ENCODE data around the gene SLC8A3.

DNA sequence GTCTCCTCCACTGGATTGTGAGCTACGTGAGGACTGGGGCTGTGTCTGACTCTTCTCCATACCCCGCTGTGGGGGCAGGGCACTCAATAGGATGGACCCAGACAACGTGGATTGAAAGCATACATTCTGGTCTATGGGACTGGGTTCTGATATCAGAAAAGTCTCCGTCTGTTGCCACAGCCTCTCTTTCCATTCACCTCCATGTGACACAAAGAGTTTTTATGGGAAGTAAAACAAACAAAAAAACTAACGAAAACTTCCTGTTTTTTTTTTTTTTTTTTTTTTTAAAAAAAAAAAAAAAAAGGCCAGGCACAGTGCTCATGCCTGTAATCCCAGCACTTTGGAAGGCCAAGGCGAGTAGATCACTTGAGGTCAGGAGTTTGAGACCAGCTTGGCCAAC lies 44.7 kb downstream of the SLC8A3 start:
- no peak for TF ChIP-seq CTCF (IDR thresholded peaks at IDR 0.05)
- TF ChIP-seq POLR2A (IDR thresholded peaks at IDR 0.05), result no peak
- no peak for TF ChIP-seq EP300 (IDR thresholded peaks at IDR 0.05)
